H9 (cell line): ENCODE data around the gene TRPM1. TPM values are rescaled to one million over a fixed set of nuclear protein-coding genes. Genes with fewer than 3 reads are reported as not detected.

Source experiments
- DNase-seq: peaks from one replicate; pipeline ENCODE4 v3.0.0-alpha.2; 2017
- H2AFZ ChIP-seq: one replicate; pipeline ENCODE4 v1.6.1; 2013; ENCODE audit warnings: mild to moderate bottlenecking, low read length, control low read depth, moderate library complexity
- H2AK5ac ChIP-seq: 2 replicates; pipeline ENCODE4 v1.6.1; 2013; ENCODE audit warnings: low read length, control low read depth, mixed read lengths; ENCODE audit not compliant: insufficient read length
- H2BK120ac ChIP-seq: one replicate; pipeline ENCODE4 v1.6.1; 2013; ENCODE audit warnings: low read depth, mild to moderate bottlenecking, low read length, control low read depth, inconsistent platforms; ENCODE audit not compliant: poor library complexity, severe bottlenecking
- H2BK12ac ChIP-seq: 2 replicates; pipeline ENCODE4 v1.6.1; 2013; ENCODE audit warnings: low read length, control low read depth, mixed read lengths, low read depth; ENCODE audit not compliant: insufficient read length
- H2BK15ac ChIP-seq: 2 replicates; pipeline ENCODE4 v1.6.1; 2013; ENCODE audit warnings: low read depth, low read length, control low read depth
- H2BK20ac ChIP-seq: one replicate; pipeline ENCODE4 v1.6.1; 2013; ENCODE audit warnings: low read depth, mild to moderate bottlenecking, low read length, control low read depth, inconsistent platforms; ENCODE audit not compliant: poor library complexity, severe bottlenecking
- H2BK5ac ChIP-seq: 2 replicates; pipeline ENCODE4 v1.6.1; 2013; ENCODE audit warnings: low read length, control low read depth, mixed read lengths; ENCODE audit not compliant: insufficient read length
- H3K14ac ChIP-seq: 2 replicates; pipeline ENCODE4 v1.6.1; 2013; ENCODE audit warnings: low read length, control low read depth; ENCODE audit not compliant: insufficient read depth
- H3K18ac ChIP-seq: 2 replicates; pipeline ENCODE4 v1.6.1; 2013; ENCODE audit warnings: low read depth, mild to moderate bottlenecking, mixed read lengths, low read length, control low read depth; ENCODE audit not compliant: insufficient read length
- H3K23ac ChIP-seq: 2 replicates; pipeline ENCODE4 v1.6.1; 2013; ENCODE audit warnings: low read length, control low read depth, mixed read lengths, low read depth; ENCODE audit not compliant: insufficient read length
- H3K23me2 ChIP-seq: 2 replicates; pipeline ENCODE4 v1.6.1; 2013; ENCODE audit warnings: low read depth, mild to moderate bottlenecking, mixed read lengths, low read length, control low read depth; ENCODE audit not compliant: insufficient read length, poor library complexity, severe bottlenecking
- H3K27ac ChIP-seq: 2 replicates; pipeline ENCODE4 v1.5.1; 2013; ENCODE audit warnings: low read length, control low read depth, mixed read lengths, low read depth; ENCODE audit not compliant: insufficient read length
- H3K27me3 ChIP-seq: 2 replicates; pipeline ENCODE4 v1.6.1; 2013; ENCODE audit warnings: low read length, control low read depth, inconsistent platforms; ENCODE audit not compliant: insufficient read depth
- H3K4ac ChIP-seq: 2 replicates; pipeline ENCODE4 v1.6.1; 2013; ENCODE audit warnings: low read depth, mild to moderate bottlenecking, control low read depth, inconsistent platforms, low read length, moderate library complexity
- H3K4me1 ChIP-seq: 2 replicates; pipeline ENCODE4 v1.6.1; 2013; ENCODE audit warnings: low read length, control low read depth, inconsistent platforms; ENCODE audit not compliant: insufficient read depth
- H3K4me2 ChIP-seq: 2 replicates; pipeline ENCODE4 v1.6.1; 2013; ENCODE audit warnings: low read length, control low read depth, mixed read lengths; ENCODE audit not compliant: insufficient read length, insufficient read depth
- H3K56ac ChIP-seq: 2 replicates; pipeline ENCODE4 v1.6.1; 2013; ENCODE audit warnings: low read depth, mild to moderate bottlenecking, mixed read lengths, low read length, control low read depth; ENCODE audit not compliant: insufficient read length
- H3K79me1 ChIP-seq: 2 replicates; pipeline ENCODE4 v1.6.1; 2013; ENCODE audit warnings: low read depth, mild to moderate bottlenecking, moderate library complexity, low read length, control low read depth, inconsistent platforms; ENCODE audit not compliant: insufficient read depth, poor library complexity, severe bottlenecking
- H3K79me2 ChIP-seq: 2 replicates; pipeline ENCODE4 v1.6.1; 2013; ENCODE audit warnings: low read length, control low read depth, inconsistent platforms; ENCODE audit not compliant: insufficient read depth
- H3K9ac ChIP-seq: 2 replicates; pipeline ENCODE4 v1.6.1; 2013; ENCODE audit warnings: low read length, control low read depth, mixed read lengths; ENCODE audit not compliant: insufficient read length; ENCODE audit errors: extremely low read depth
- H3K9me3 ChIP-seq: one replicate; pipeline ENCODE4 v1.6.1; 2013; ENCODE audit warnings: low read depth, low read length, inconsistent platforms; ENCODE audit not compliant: control insufficient read depth
- H3T11ph ChIP-seq: one replicate; pipeline ENCODE4 v1.6.1; 2013; ENCODE audit warnings: mild to moderate bottlenecking, low read length, control low read depth, inconsistent platforms
- H4K20me1 ChIP-seq: one replicate; pipeline ENCODE4 v1.6.1; 2013; ENCODE audit not compliant: control insufficient read depth, insufficient read length, insufficient read depth
- H4K5ac ChIP-seq: 2 replicates; pipeline ENCODE4 v1.6.1; 2013; ENCODE audit warnings: low read depth, mild to moderate bottlenecking, mixed read lengths, low read length, control low read depth; ENCODE audit not compliant: insufficient read length
- H4K8ac ChIP-seq: replicated peaks from 2 replicates; pipeline ENCODE4 v1.6.1; 2013; ENCODE audit warnings: low read length, control low read depth, mixed read lengths, low read depth; ENCODE audit not compliant: insufficient read length
- H4K91ac ChIP-seq: 2 replicates; pipeline ENCODE4 v1.6.1; 2013; ENCODE audit warnings: low read depth, mild to moderate bottlenecking, moderate library complexity, mixed read lengths, low read length, control low read depth; ENCODE audit not compliant: insufficient read length
- H3K27ac Mint-ChIP-seq, 3 experiments: 2 replicates in 2 of 3; 3 replicates in 1 of 3; pipeline ENCODE4 v1.8.0; 2020 to 2021; ENCODE audit warnings: mixed read lengths in 3 of 3, mild to moderate bottlenecking in 1 of 3, moderate library complexity in 1 of 3
- H3K27me3 Mint-ChIP-seq: 2 replicates; pipeline ENCODE4 v1.8.0; 2021; ENCODE audit warnings: low read depth, mild to moderate bottlenecking, moderate library complexity, mixed read lengths
- H3K36me3 Mint-ChIP-seq, 3 experiments: 2 replicates in 2 of 3; 3 replicates in 1 of 3; pipeline ENCODE4 v1.8.0; 2020 to 2021; ENCODE audit warnings: low read depth in 3 of 3, mixed read lengths in 3 of 3; ENCODE audit not compliant: insufficient read depth in 1 of 3
- H3K4me1 Mint-ChIP-seq, 2 experiments: 2 replicates each; pipeline ENCODE4 v1.8.0; 2020; ENCODE audit warnings: mixed read lengths in 2 of 2
- H3K4me3 Mint-ChIP-seq, 2 experiments: 2 replicates in 1 of 2; 3 replicates in 1 of 2; pipeline ENCODE4 v1.8.0; 2020 to 2021; ENCODE audit warnings: mild to moderate bottlenecking in 2 of 2, mixed read lengths in 2 of 2, moderate library complexity in 1 of 2
- H3K9me3 Mint-ChIP-seq, 2 experiments: 2 replicates in 1 of 2; 3 replicates in 1 of 2; pipeline ENCODE4 v1.8.0; 2020; ENCODE audit warnings: mild to moderate bottlenecking in 2 of 2, mixed read lengths in 2 of 2, moderate library complexity in 1 of 2
- WGBS: extraction: QIAGEN DNeasy Blood & Tissue Kit; methylation state at CpG from one replicate; pipeline ENCODE4 v1.1.7; 2013; ENCODE audit warnings: missing lambda C conversion rate, low lambda C conversion rate, mixed read lengths; ENCODE audit not compliant: insufficient read length; ENCODE audit errors: extremely low coverage; 5-methylcytosine and 5-hydroxymethylcytosine counted together
- total RNA-seq: library from RNA; stranded (reverse); gene quantifications from 2 replicates; pipeline ENCODE4 v1.2.1, GENCODE V29; 2021
- TF ChIP-seq, protein P1 (sequence below): fragments of 200-600 bp; sonication (generic); conservative IDR thresholded peaks from 3 replicates; pipeline ENCODE4 v1.8.0; 2021; ENCODE audit warnings: antibody characterized with exemption, mild to moderate bottlenecking

TRPM1 gene
- total RNA-seq, 1 experiment from 2014 or later: not detected

GRCh38 chr15:31031471-31032067 is 70.0 kb downstream of the TRPM1 start:
- Histone ChIP-seq H3K4me2 (no peak overlapping the region), H3K14ac (no peak overlapping the region), H2BK120ac (no peak overlapping the region), H3K27me3 (no peaks in the 10 kb centered on the region), H2AFZ (no peak overlapping the region), H3K4me1 (no peaks in the 10 kb centered on the region), H3K23ac (no peak overlapping the region), H3K79me2 (no peaks in the 10 kb centered on the region), H4K91ac (no peak overlapping the region), H2BK5ac (no peak overlapping the region), H3K56ac (no peak overlapping the region), H4K20me1 (no peaks in the 10 kb centered on the region), H3K4ac (no peak overlapping the region), H3K23me2 (peaks cover 3% of the 10 kb centered on the region), H2BK15ac (no peak overlapping the region), H3K18ac (no peak overlapping the region), H3K9ac (no peak overlapping the region), H3K79me1 (no peaks in the 10 kb centered on the region), H4K5ac (no peak overlapping the region), H4K8ac (no peak overlapping the region), H3K9me3 (no peaks in the 10 kb centered on the region), H2BK12ac (no peak overlapping the region), H3T11ph (no peak overlapping the region), H2BK20ac (no peak overlapping the region), H2AK5ac (no peak overlapping the region), H3K27ac (no peak overlapping the region)
- Mint-ChIP-seq H3K36me3 (no peaks in the 10 kb centered on the region), H3K9me3 (no peaks in the 10 kb centered on the region), H3K4me1 (peaks cover 13% of the 10 kb centered on the region in 2 experiments), H3K27ac (no peak overlapping the region), H3K4me3 (no peak overlapping the region), H3K27me3 (no peaks in the 10 kb centered on the region)
- no peak for DNase-seq
- WGBS: 100% methylated on average over 1 of the region's 3 CpGs
- TF ChIP-seq, protein P1, sequence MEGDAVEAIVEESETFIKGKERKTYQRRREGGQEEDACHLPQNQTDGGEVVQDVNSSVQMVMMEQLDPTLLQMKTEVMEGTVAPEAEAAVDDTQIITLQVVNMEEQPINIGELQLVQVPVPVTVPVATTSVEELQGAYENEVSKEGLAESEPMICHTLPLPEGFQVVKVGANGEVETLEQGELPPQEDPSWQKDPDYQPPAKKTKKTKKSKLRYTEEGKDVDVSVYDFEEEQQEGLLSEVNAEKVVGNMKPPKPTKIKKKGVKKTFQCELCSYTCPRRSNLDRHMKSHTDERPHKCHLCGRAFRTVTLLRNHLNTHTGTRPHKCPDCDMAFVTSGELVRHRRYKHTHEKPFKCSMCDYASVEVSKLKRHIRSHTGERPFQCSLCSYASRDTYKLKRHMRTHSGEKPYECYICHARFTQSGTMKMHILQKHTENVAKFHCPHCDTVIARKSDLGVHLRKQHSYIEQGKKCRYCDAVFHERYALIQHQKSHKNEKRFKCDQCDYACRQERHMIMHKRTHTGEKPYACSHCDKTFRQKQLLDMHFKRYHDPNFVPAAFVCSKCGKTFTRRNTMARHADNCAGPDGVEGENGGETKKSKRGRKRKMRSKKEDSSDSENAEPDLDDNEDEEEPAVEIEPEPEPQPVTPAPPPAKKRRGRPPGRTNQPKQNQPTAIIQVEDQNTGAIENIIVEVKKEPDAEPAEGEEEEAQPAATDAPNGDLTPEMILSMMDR: no peak
